C4-2B (cell line): ENCODE measurements around the gene KCNAB1.

ENCODE experiments used
- CTCF ChIP-seq: fragments of 450-650 bp; conservative IDR thresholded peaks from 2 replicates; pipeline ENCODE4 v1.5.1; 2017; ENCODE audit warnings: mild to moderate bottlenecking
- ZFX ChIP-seq: fragments of 450-650 bp; IDR thresholded peaks from 2 replicates; pipeline ENCODE4 v1.6.1; 2017

- TF ChIP-seq CTCF (no peak), ZFX (no peak)
Observed at GRCh38 chr3:156377718-156378117, 257.3 kb downstream of the KCNAB1 start.
